Prostate gland (tissue), 2 donors: ENCODE results near the gene AMDHD1.

ENCODE experiments used
- CTCF ChIP-seq, 4 experiments: fragments of 200-600 bp in 2 of 4; fragments of 450-650 bp in 2 of 4; sonication (generic) in 2 of 4; IDR thresholded peaks; 1 replicate in 3 of 4; 2 replicates in 1 of 4; pipeline ENCODE4 v1.5.1; 2016 to 2019; ENCODE audit warnings: antibody characterized with exemption in 4 of 4, mild to moderate bottlenecking in 2 of 4, moderate library complexity in 2 of 4
- POLR2A ChIP-seq: fragments of 450-650 bp; IDR thresholded peaks from one replicate; pipeline ENCODE4 v1.6.1; 2016; ENCODE audit warnings: antibody characterized with exemption, mild to moderate bottlenecking

- TF ChIP-seq CTCF (IDR thresholded peaks at IDR 0.05) (no peak), POLR2A (no peak)
Measured at GRCh38 chr12:95922231-95922630, 20.9 kb upstream of the AMDHD1 start.
